ENCODE data around the gene SIRT3. TPM values are rescaled to one million over a fixed set of nuclear protein-coding genes. Genes with fewer than 3 reads are reported as not detected.

The SIRT3 gene
- polyA plus RNA-seq, 5 donors = 24.6 to 35.2 (median 31.2) TPM

DNA sequence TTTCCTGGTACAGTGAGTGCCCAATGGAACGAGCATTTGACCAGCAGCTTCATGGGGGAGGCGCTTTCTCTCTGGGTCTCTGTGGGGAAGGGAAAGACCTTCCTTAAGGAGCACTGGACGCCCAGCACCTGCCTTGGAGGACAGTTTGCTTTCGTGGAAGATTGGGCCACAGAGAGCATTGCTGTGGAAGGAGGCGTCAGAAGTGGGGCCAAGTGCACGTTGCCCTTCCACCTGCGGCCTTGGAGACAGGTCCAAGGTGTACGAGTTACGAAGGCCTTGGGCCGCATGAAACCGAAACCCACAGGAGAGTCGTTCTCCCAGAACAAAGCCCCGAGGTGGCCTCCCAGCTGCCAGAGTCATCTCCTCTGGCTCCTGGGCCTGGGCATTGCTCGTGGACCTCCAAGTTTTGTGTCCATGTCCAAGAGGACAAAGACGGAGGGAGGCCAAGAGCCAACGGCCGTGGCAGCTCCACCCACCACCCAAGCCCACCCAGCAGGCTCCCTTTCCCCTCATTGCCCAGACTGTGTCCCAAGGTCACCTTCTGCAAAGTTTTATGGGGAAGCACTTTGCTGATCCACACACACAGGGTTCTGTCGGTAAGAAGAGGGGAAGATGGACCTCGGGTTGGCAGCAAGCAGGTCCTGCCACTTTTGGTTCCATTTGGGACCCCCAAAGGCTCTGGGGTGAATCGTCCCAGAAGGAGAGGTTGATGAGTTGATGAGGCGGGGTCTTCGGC lies 36.2 kb upstream of the SIRT3 start:
- no peak for DNase-seq

DNA sequence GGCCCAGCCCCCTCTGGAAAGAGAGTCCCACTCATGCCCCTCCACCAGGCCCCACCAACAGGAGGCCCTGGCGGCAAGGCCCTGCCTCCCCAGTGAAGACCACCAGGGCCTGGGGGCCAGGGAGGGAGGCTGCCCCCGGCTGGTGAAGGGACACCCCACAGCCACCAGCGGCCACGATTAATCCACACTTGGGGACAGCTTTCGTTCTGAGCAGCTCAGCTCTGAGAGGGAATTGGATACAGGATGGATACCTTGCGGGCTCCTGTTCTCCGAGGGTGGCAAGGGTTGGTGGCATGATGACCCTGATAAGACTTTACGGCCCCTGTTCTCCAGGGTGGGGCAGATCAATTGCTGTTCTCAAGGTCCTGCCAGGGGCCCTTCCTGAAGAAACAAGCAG lies 35.2 kb upstream of the SIRT3 start:
- DNase-seq = no peak

DNA sequence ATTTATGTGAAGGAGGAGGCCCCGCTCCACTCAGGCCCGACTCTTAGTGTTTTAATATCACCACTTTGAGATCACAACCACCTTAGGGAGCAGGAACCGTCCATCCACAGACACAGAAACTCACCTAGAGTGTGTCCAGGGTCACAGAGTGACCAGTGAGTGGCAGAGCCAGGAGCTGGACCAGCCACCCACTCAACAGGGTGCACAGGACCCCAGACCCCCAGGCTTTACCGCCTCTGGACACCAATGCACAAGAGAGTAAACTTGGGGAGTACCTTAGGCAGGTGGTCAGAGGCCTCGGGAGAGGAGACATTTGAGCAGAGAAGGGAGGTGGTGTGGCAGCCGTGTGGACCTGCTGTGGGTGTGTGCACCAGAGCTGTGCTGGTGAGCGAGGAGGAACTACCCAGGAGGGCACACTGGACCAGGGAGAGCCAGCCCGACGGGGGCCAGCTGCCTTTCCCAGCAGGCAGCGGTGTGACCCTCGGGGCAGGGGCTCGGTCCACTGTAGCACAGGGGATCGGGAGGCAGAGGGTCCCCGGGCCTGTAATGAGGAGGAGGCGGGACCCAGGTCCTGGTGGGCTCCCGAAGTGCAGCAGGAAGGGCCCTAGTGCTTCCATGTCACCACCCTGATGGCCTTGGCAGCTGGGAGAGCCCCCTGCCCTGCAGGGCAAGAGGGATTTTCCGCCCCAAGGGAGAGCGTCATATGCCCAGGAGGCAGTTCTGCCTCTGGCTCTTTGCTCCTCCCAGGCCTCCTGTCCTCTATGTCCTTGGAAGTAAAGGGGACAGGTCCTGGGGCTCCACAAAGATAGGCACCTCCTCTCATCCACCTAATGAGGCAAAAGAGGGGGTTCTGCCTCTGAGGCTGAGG lies 34.5 kb upstream of the SIRT3 start:
- no peak for DNase-seq

DNA sequence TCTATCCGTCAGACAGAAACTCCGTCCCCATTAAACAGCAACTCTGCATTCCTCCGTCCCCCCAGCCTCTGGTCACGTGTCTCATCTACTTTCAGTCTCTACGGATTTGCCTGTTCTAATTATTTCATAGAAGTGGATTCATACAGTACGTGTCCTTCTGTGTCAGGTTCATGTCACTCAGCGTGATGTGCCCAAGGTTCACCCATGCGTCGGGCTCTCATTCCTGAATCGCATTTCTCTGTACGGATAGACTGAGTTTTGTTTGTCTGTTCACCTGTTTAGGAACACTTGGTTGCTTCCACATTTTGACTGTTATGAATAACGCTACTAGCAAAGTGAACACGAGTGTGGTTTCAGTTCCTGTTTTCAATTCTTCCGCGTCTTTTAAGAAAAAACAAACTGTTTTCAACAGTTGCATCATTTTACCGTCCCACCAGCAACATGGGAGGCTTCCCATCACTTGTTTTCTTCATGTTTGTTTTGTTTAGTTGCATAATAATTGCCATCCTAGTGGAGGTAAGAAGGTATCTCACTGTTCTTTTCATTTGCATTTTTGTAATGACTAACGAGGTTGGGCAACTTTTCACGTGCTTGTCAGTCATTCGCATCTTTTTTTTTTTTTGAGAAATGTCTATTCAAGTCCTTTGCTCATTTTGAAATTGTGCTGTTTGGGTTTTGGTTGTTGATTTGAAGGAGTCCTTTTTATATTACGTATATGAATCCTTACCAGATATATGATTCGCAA lies 33.2 kb upstream of the SIRT3 start:
- no peak for DNase-seq

DNA sequence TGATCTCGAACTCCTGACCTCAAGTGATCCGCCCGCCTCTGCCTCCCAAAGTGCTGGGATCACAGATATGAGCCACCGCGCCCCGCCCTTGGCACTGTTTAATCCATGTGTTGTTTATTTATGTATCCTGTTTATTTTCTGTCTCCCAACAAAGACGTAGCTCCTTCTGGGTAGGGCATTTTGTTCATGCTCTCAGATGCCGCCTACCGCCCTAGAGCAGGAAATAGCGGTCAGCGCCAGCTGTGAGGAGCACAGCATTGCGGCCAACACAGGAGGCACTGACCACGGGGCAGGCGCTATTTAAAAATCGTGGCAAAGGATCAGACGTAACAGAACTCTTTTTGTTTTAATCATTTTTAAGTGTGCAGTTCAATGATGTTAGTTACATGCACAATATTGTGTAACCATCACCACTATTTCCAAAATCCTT lies 32.6 kb upstream of the SIRT3 start:
- DNase-seq = peak in 1 of 2 donors; percentile 65

DNA sequence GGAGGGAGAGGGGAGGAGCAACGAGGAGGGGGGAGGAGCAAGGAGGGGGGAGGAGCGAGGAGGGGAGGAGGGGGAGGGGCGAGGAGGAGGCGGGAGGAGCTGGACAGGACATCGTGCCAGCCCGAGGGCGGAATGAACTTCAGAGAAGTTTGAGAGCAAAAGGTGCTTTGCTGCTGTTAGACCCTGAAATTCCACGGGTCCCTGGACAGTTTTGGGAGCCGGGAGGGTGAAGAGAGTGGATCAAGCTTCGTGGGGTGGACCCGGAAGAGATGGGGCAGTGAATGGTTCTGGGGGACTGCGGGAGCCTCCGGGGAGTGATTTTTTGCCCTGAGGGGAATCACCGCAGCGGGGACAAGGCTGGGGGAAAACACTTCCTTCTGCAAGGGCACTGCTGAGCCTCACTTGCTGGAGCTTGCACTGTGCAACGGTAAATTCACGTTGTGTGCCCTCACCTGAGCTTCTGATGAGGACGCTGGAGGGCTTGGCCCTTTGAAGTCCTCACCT lies 31.4 kb upstream of the SIRT3 start:
- DNase-seq = no peak

DNA sequence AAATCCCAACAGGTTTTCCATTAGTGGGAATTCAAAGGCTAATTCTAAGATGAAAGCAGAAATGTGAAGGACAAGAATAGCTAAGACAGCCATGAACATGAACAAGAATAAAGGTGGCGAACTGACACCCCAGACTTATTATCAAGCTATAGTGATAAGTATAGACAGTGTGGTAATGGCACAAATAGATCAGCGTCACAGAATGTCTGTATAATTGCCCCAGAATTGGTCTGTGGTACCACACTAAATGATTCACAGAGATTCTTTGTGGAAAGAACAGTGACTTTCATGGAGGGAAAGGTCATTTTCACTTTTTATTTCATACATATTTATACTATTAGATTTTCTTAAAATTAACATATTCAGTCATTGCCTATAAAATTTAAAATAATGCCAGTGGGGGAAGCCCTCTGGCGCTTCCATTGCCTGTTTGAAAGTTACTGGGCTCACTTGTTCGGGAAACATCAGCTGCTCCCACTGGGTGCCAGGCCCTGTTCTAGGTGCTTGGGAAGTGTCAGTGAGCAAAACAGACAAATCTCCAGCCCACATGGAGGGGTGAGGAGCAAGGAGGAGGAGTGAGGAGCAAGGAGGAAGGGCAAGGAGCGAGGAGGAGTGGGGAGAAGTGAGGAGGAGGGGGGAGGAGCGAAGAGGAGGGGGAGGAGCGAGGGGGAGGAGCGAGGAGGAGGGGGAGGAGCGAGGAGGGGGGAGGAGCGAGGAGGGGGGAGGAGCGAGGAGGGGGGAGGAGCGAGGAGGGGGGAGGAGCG lies 30.7 kb upstream of the SIRT3 start:
- no peak for DNase-seq

DNA sequence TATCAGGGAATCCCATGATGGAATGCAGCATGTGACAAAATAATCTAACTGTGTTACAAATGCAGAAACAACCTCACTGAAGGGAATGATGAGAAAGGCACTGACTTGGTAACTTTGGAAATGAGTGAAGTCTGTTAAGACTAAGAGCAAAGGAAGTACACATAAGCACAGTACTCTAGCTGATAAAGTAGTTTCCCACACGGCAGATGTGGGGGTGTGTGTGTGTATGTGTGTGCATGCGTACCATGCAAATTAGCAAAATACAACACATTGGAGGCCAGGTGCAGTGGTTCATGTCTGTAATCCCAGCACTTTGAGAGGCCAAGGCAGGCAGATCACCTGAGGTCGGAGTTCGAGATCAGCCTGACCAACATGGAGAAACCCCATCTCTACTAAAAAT lies 25.5 kb upstream of the SIRT3 start:
- no peak for DNase-seq

DNA sequence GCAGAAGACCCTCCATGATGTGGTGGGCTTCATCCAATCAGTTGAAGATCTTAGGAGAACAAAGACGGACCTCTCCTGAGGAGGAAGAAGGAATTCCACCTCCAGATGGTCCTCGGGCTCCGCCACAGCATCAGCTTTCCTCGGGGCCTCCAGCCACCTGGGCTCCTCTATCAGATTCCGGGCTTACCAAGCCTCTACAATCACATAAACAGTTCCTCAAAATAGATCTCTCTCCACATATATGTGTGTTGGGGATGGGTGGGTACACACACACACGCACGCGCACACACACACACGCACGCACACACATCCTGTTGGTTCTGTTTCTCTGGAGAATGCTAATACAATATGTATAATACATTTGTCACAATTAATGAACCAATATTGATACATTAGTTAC lies 23.3 kb upstream of the SIRT3 start:
- no peak for DNase-seq

DNA sequence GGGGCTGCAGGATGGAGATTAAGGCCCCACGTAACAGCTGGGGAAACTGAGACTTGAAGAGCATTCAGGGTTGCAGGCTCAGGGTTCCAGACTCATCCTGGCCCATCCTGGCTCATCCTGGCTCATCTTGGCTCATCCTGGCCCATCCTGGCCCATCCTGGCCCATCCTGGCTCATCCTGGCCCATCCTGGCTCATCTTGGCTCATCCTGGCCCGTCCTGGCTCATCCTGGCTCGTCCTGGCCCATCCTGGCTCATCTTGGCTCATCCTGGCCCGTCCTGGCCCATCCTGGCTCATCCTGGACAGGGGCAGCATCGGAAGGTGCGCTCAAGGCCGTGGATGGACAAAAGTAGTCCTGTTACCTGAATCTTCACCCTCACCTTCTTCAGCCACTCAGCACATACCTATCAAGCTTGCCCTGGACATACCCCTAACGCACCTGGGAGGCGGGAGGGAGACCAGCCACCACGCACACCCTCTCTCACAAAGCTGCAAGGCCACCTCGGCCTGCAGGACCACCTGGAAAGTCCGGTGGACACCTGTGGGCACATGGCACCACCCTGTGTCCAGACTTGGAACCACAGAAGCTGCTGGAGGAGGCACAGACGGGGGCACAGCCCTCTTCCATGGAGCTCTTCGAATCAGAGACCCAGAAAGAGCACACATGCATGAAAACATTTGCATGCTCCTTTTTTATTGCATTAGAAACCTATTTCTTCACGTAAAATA lies 21.8 kb upstream of the SIRT3 start:
- no peak for DNase-seq

DNA sequence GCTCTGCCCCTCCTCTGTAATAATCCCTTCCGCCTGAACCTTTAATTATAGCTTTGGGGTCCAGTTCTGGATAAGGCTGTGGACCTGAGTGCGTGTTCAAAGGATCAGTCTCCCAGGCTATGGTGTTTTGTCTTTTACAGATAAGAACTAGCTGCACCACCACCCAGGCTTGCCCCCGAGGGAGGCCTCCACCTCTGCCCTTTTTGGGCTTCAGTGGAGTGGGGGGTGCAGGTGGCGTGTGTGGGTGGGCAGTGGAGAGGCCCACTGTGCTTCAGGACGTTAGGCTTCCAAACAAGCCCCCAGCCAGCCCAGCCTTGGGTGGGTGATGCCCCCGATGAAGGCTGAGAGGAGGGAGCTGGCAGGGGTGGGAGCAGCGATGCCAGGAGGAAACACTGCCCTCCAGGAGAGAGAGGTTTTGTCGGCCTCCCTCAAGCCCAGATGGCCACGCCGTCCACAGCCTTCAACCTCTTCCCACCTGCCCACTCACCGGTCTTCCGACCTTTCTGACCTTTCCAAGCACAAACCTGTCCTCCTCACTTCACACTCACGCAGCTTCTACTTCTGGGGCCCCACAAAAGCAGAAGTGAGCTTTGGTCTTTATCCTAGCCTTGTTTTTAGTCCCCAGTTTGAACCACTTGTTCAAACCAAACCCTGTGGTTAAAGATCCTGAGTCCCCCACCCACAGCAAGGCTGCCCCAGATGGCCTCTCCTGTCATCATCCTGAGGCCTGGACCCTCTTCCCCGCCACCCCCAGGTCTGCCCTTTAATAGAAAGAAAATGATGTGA lies 21.0 kb upstream of the SIRT3 start:
- DNase-seq = no peak

DNA sequence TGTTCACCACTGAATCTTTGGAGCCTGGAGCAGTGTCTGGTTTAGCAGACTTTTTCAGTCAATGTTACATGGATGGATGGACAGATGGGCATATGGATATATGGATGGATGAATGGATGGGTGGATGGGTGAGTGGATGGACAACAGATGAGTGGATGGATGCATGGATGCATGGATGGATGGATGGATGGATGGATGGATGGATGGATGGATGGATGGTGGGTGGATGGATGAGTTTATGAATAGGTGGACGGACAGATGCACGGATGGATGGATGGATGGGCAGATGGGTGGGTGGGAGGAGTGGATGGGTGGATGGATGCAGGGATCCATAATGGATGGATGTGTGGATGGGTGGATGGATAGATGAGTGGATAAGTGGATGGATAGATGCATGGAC lies 19.7 kb upstream of the SIRT3 start:
- DNase-seq = no peak

DNA sequence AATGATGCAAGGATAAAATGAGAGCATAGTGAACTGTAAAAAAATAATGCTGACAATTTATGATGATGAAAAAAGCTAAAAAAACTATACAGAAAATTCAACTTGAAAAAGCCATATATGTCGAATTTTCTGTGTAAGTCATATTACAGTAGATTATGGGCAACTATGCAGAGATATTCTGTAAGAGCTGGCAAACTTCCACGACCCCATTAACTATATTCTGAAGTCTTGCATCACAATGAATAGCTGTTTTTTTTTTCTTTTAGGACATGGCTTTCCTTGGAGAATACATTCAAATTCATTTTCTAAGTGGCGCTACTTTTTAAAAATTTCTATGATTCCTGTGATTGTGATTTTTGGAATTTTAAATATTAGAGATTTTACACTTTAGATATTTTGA lies 19.0 kb upstream of the SIRT3 start:
- DNase-seq = peak; percentile 76 to 82

DNA sequence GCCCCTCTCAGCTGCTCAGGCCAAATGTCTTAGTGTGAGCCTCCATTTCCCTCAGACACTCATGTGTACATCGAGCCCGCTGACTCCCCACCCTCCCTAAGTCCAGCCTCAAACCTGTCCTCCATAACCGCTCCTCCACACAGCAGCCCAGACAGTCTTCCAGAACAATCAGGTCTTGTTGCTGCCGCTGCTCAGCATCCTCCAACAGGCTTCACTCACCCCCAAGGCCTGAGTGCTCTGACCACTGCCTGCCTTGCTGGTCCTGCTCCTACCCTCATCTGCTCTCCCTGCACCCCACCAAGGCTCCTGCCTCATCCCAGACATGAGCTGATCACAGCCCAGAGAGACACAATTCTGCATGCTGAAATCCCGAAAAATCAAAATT lies 17.7 kb upstream of the SIRT3 start:
- no peak for DNase-seq

DNA sequence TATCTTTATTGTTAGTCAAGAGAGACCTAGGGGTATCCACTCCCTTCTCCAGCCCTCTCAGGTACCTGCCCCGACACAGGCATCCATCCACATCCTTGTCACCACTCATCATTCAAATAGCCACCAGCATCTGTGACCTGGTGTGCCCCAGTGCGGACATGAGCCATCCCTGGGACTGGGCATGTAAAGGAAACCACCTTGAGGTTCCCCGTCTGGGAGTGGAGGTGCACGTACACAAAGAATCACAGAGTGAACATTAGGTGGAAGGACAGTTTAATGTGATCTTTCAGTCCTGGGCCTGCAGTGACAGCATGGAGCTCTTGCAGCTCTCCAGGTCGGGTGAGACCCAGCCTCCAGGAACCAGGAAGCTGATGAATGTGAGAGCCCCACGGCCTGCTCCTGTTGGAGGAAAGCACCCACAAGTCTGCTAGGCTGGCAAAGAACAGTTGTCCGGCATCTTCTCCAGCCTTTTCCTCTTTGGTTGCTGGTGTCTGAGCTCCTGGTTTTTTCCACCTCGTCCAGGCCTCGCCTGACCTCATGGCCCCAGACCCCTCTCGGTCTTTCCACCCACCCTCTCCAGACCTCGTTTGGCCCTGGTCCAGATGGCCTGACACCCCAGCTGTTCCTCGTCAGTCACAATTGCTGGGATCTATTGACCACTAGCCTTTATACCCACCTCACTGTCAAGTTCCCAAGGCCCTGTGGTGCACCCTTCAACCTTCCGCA lies 17.2 kb upstream of the SIRT3 start:
- DNase-seq = no peak

DNA sequence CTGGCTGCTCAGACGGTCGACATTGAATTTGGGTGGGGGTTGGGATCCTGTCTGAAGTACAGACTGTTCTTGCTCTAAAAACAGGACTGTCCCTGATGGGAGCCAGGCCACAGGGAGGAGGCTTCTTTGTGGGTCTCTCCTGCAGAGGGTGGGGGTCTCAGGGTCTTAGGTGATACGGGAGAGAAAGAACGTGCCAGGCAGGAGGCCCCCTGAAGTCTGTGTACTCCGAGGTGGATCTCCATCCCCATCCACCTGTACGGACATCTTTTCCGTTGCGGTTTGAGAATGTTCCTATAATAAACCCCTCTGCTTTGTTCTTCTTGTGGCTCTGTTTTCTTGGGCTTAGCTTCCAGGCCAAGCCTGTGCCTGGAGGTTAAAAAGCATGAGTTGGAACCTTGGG lies 16.5 kb upstream of the SIRT3 start:
- no peak for DNase-seq

DNA sequence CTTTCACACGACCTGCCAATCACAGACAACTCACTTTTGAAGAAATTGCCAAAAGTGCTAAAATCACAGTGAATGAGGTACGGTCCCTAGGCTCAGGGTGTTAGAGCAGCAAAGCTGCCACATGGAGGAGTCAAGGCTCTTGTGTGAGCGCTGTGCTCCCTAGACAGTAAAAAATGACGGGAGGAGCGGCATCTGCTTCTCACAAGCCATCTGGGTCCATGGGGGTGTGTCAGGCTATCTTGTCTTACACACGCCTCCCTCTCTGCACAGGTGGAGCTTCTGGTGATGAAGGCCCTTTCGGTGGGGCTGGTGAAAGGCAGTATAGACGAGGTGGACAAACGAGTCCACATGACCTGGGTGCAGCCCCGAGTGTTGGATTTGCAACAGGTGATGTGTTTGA lies 15.4 kb upstream of the SIRT3 start:
- DNase-seq = no peak

DNA sequence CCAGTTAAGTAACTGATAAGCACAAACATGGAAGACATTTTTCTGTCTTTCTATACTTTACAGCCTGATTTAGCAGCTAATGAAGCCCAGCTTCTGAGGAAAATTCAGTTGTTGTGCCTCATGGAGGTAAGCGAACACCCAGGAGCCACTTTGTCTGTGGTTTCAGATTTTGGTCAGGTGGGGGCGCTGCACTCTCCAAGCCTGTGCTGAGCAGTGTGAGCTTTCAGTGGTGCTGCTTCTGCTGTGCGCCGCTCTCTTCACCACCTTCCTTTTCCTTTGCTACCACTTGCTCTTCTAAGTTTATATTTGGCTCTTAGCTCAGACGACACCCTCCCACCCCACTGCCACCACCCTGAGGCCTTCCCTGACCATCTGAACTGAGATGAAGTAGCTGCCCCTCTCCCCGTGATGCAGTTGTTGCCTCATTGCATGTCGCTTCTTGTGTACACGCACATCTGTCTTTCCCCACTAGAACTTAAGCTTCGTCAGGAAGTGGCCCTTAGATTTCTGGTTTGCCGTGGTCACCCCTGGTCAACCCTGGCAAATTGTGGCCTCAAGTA lies 14.7 kb upstream of the SIRT3 start:
- DNase-seq = no peak

DNA sequence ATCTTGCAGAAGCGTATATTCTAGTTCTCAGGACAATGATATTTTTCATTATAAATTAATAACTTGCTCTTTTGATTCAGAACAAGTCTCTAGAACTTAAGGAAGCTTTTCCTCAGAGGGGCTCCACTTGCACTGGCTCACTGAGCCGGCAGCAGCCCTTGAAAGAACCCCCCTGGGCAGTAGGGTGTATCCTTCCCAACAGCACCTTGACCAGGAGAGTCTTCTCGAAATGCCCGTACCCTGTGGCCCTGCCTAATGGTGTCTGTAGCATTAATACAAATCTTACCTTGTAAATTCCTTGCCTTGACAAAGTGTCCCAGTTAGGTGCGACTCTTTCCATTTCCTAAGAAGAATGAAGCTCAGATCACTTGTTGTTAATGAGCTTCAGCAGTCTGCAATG lies 14.1 kb upstream of the SIRT3 start:
- DNase-seq = no peak
